ENCODE measurements around the gene CCDC188.

DNA sequence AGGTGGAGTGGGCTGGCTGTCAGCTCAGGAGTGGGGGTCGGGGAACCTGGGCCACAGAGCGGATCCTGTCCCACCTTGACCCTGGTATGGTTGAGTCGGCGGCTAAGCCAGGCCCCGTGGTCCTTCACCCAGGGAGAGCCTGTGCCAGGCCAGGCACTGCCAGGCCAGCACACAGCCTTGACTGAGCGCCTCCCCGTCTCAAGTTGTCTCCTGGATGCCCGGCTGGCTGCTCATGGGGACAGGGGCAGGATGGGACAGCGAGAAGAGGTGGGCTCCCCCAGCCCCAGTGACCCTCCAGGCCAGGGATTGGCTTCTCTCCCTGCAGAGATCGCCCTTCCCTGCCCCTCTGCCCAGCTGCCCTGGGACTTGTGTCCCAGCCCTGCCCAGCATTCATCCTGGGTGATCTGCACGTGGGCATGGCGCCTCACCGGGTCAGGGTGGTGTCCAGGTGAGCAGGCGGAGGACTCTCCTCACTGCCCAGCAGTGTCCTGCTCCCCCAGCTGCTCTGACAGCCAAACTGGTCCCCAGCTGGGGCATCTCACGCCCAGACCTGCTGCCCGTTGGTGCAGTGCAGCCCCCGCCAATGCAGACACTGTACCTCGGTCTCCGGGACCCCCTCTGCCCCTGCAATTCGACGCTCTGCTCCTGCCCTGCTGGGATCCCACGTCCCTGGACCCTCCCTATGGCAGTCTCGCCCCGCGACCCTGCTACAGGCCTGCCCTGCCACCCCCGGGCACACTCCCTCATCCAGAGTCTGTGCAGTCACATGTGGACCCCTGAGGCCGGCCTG is 28.8 kb upstream of the CCDC188 start:
- TF ChIP-seq, protein P1, sequence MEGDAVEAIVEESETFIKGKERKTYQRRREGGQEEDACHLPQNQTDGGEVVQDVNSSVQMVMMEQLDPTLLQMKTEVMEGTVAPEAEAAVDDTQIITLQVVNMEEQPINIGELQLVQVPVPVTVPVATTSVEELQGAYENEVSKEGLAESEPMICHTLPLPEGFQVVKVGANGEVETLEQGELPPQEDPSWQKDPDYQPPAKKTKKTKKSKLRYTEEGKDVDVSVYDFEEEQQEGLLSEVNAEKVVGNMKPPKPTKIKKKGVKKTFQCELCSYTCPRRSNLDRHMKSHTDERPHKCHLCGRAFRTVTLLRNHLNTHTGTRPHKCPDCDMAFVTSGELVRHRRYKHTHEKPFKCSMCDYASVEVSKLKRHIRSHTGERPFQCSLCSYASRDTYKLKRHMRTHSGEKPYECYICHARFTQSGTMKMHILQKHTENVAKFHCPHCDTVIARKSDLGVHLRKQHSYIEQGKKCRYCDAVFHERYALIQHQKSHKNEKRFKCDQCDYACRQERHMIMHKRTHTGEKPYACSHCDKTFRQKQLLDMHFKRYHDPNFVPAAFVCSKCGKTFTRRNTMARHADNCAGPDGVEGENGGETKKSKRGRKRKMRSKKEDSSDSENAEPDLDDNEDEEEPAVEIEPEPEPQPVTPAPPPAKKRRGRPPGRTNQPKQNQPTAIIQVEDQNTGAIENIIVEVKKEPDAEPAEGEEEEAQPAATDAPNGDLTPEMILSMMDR (IDR thresholded peaks at IDR 0.05; ENCODE audit: low read depth, low read length): no peak
- no peak for TF ChIP-seq POLR2A (IDR thresholded peaks at IDR 0.05; ENCODE audit: extremely low read depth, insufficient read length)
- TF ChIP-seq, protein P2, sequence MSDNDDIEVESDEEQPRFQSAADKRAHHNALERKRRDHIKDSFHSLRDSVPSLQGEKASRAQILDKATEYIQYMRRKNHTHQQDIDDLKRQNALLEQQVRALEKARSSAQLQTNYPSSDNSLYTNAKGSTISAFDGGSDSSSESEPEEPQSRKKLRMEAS (IDR thresholded peaks at IDR 0.05; ENCODE audit: low read depth, low read length): no peak
